Measurements from ENCODE around the gene EPHB2.

GRCh38 chr1:22689505-22689904, 21.1 kb upstream of the EPHB2 start:
- TF ChIP-seq CTCF (IDR thresholded peaks at IDR 0.05) (no peak), EZH2 (IDR thresholded peaks at IDR 0.05; ENCODE audit: borderline replicate concordance, insufficient read depth, low read depth, low read length, poor library complexity, severe bottlenecking) (no peak)

All from B cell (primary cell).